HepG2 (cell line): ENCODE results near the gene PCOLCE2.

ENCODE experiments used
- ETS1 ChIP-seq: sonication (generic); formaldehyde crosslinking; IDR thresholded peaks from 2 replicates; pipeline ENCODE4 v1.4.0; 2020; ENCODE audit warnings: missing genetic modification reagents
- MAFF ChIP-seq: IDR thresholded peaks from 2 replicates; pipeline ENCODE4 v1.6.1; 2011; ENCODE audit warnings: low read depth, low read length, improper control_type of control experiment

GRCh38 chr3:142809259-142809658, 79.6 kb downstream of the PCOLCE2 start:
- no peak for TF ChIP-seq MAFF
- TF ChIP-seq ETS1 (CRISPR knock-in tag), result no peak
